RPMI8226 (cell line): ENCODE measurements around the gene NFKBIA.
"Not testable (repeated sequence)": the region's sequence is repeated elsewhere in the genome, so short reads cannot be mapped to it uniquely, and the experiment has no call there.

Experiments used
- DNase-seq: peaks from one replicate; pipeline ENCODE4 v3.0.0-alpha.2; 2015

Gene NFKBIA

GRCh38 chr14:35404449-35405303, at the start of gene NFKBIA:
TSS of gene NFKBIA (minus strand) at chr14:35404749. CDS start at chr14:35404644, 105 bp downstream.
- peak; percentile 90 for DNase-seq

- DNase-seq, result no peak
Observed at GRCh38 chr14:35446450-35446849, 41.9 kb upstream of the NFKBIA start.

- DNase-seq, result no peak
Observed at GRCh38 chr14:35444104-35444503, 39.6 kb upstream of the NFKBIA start.

GRCh38 chr14:35441160-35441559, 36.6 kb upstream of the NFKBIA start:
- DNase-seq, result no peak

GRCh38 chr14:35438910-35439713, 34.6 kb upstream of the NFKBIA start:
- DNase-seq, result no peak

GRCh38 chr14:35438492-35438891, 33.9 kb upstream of the NFKBIA start:
- DNase-seq, result not testable (repeated sequence)

- DNase-seq, result no peak
Observed at GRCh38 chr14:35435177-35435576, 30.6 kb upstream of the NFKBIA start.

GRCh38 chr14:35433826-35434225, 29.3 kb upstream of the NFKBIA start:
- DNase-seq, result no peak

GRCh38 chr14:35430459-35431199, 26.1 kb upstream of the NFKBIA start:
- DNase-seq, result no peak

- DNase-seq, result no peak
Observed at GRCh38 chr14:35429951-35430350, 25.4 kb upstream of the NFKBIA start.

GRCh38 chr14:35425850-35426249, 21.3 kb upstream of the NFKBIA start:
- no peak for DNase-seq

- no peak for DNase-seq
Observed at GRCh38 chr14:35423621-35424020, 19.1 kb upstream of the NFKBIA start.

- no peak for DNase-seq
Observed at GRCh38 chr14:35420036-35420811, 15.7 kb upstream of the NFKBIA start.

- no peak for DNase-seq
Observed at GRCh38 chr14:35419429-35419841, 14.9 kb upstream of the NFKBIA start.

GRCh38 chr14:35418093-35418492, 13.5 kb upstream of the NFKBIA start:
- no peak for DNase-seq

- no peak for DNase-seq
Observed at GRCh38 chr14:35416108-35416750, 11.7 kb upstream of the NFKBIA start.

- no peak for DNase-seq
Observed at GRCh38 chr14:35414365-35414764, 9.8 kb upstream of the NFKBIA start.

GRCh38 chr14:35412272-35413056, 7.9 kb upstream of the NFKBIA start:
- no peak for DNase-seq

GRCh38 chr14:35410858-35411257, 6.3 kb upstream of the NFKBIA start:
- DNase-seq, result no peak

GRCh38 chr14:35409595-35409994, 5.0 kb upstream of the NFKBIA start:
- no peak for DNase-seq

GRCh38 chr14:35408026-35408425, 3.5 kb upstream of the NFKBIA start:
- DNase-seq, result no peak
